OCI-M2 (cell line): ENCODE data around the gene DAPK2.

Experiments used
- DNase-seq: peaks from one replicate; lab custom pipeline; 2025; ENCODE audit not compliant: unreplicated experiment; lab: John Stamatoyannopoulos, UW

The DAPK2 gene

GRCh38 chr15:64024172-64025050 is 21.9 kb downstream of the DAPK2 start:
- DNase-seq: no peak

DNA sequence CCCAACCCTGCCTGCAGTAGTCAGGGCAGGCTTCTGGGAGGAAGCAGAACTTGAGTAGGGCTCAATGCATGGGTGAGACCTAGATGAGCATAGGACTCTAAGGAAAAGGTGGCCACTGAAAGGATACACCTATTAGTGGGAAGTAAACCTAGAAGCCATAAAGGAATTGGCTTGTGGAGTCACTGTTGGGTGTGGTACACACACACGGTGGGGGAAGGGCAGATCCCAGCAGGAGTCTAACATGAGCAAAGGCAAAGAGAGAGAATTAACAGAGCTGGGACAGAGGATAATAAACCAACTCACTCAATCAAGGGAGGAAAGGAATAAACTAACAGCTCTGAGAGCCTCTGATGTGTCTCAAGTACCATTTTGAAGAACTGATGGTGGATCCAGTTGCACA is 23.1 kb downstream of the DAPK2 start:
- DNase-seq: no peak

- DNase-seq: no peak
Observed at GRCh38 chr15:64022571-64022970, 23.7 kb downstream of the DAPK2 start.

DNA sequence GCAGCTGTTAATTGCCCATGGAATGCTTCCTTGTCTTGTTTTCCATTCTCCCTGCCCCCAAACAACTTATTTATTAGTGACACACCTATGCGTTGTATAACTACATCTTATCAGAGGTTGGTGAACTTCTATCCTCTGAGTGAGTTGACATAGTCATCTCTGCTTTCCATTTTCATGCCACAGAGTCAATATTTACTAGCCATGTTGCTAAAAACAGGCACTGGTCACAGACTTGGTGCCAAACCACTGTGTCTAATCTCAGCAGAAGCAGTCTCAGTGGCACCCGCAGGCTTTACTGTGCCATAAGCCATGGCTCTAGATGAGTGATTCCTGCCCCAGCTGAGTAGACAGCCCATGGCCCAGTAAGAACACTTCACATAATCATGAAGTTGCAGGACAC is 26.5 kb downstream of the DAPK2 start:
- DNase-seq: no peak

GRCh38 chr15:64017591-64018163 is 28.6 kb downstream of the DAPK2 start:
- DNase-seq: no peak

DNA sequence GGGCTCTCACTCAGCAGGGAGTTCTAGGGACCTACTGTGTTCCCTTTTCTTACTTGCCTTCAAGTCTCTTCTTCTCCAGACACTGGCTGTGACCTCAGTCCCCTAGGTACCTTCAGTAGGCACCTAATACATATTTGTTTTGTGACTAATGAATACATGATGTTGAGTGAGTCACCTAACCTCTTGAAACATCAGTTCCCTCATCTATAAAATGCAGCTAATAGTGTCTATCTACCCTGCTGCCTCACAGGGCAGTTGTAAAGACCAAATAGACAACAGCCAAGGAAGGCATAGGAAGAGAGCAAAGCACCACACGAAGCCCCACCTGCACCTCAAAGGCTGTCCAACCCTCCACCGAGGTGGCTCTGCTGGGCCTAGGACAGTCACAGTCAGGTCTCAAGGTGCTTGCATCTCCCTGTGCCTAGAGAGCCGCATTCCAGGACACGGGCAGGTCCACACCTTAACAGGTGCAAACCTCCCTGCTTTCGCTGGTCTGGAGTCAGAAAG is 29.1 kb downstream of the DAPK2 start:
- no peak for DNase-seq

- DNase-seq: no peak
Observed at GRCh38 chr15:64016257-64016656, 30.0 kb downstream of the DAPK2 start.

GRCh38 chr15:64014995-64015394 is 31.3 kb downstream of the DAPK2 start:
- DNase-seq: no peak

GRCh38 chr15:64013179-64014062 is 32.9 kb downstream of the DAPK2 start:
- DNase-seq: no peak

GRCh38 chr15:64011736-64012135 is 34.5 kb downstream of the DAPK2 start:
- no peak for DNase-seq

DNA sequence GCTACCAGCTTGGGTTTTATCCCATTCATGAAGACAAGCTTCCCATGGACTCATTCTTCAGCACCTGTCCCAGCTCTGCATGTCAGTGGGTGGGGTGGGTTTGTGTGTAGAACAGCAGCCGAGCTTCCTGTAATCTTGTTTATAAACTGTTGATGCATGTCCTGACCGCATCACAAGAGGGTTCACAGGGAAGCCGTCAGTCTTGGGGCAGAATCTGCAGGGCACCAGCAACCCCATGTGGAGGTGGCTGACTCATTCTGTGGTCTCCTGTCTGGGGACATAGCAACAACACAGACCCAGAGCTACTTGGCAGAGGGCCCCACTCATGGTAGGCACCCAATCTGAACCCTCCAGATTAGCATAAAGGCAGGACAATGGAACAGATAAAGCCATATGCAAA is 35.6 kb downstream of the DAPK2 start:
- DNase-seq: no peak

- DNase-seq: no peak
Observed at GRCh38 chr15:64009798-64010261, 36.5 kb downstream of the DAPK2 start.

- DNase-seq: no peak
Observed at GRCh38 chr15:64009241-64009640, 37.0 kb downstream of the DAPK2 start.

- no peak for DNase-seq
Observed at GRCh38 chr15:64008177-64008576, 38.1 kb downstream of the DAPK2 start.

DNA sequence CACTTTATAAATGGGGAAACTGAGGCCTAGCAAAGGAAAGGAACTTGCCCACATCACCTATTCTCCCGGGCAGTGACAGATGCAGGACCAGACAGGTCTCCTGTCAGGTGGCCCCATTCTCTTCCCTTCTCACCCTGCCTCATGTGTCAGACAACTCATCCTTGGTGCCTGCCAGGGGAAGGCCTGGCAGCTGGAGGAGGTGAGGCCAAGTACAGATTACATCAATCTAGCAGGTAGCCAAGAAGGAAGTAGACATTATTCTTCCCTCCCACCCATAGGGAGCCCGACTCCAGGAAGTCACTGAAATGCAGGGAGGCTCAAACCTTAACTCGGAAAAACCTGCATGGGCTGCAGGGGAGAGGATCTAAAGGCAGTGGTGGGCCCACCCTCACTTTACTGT is 39.6 kb downstream of the DAPK2 start:
- DNase-seq: no peak

DNA sequence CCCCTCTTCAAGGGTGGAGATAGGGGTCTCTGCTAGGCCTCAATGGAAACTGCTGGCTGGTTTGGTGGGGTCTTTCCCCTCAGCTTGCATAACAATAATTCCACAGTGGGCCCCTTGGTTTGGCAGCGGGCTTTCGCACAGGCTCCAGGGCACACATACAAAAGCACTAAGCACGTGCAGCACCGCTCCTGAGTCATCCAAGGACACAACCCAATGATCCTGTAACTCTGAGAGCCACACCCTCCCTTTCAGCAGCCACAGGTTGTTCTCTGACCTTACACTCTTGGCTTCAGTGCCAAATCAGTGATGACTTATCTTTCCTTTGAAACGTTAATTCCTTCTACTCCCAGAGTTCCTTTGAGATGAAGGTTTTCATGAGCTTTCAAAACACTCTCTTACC is 41.7 kb downstream of the DAPK2 start:
- no peak for DNase-seq

- no peak for DNase-seq
Observed at GRCh38 chr15:64004056-64004455, 42.2 kb downstream of the DAPK2 start.

- DNase-seq: no peak
Observed at GRCh38 chr15:64003182-64003581, 43.1 kb downstream of the DAPK2 start.

DNA sequence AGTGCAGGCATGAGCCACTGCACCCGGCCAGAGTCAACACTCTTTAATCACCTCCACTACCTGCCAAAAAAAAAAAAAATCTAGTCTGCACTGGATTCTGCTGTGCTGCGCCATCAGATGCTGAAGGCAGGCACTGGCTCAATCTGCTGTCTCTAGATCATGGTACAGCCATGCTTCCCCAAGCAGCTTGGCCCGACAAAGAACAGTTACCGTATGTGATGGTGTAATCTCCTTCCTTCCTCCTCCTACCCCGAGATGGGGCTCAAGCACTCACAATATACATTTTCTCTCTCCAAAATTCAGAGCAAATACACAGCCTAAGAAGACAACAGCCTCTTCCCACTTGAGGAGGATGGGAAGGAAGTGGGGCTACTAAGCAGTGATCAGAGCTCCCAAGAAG is 45.1 kb downstream of the DAPK2 start:
- DNase-seq: no peak

- no peak for DNase-seq
Observed at GRCh38 chr15:64000183-64000951, 45.9 kb downstream of the DAPK2 start.

DNA sequence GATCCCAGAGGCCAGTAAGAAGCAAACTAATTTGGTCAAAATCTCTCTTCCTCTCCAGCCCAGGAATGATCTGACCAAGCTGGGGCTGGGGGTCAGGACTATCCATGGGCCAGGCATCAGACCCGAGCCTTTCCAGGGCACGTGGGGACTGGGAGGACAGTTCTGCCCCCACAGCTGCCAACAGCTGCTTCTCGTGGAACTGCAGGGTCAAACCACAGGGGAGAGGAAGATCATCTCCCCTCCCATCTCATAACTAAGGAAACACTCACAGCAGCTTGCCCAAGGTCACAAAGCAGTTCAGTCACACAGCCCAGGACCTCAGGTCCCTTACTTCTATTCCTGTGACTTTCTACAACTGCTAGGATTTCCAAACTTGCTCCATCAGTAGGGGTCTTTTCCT is 47.1 kb downstream of the DAPK2 start:
- DNase-seq: no peak
